Loucy (cell line): ENCODE data around the gene TLL1.

Experiments
- EZH2phosphoT487 ChIP-seq: fragments of 200-600 bp; IDR thresholded peaks from 2 replicates; pipeline ENCODE4 v1.6.1; 2018; ENCODE audit warnings: antibody characterized with exemption, mild to moderate bottlenecking, moderate library complexity, borderline replicate concordance
- TF ChIP-seq, protein P1 (sequence below): fragments of 200-600 bp; sonication (generic); conservative IDR thresholded peaks from 2 replicates; pipeline ENCODE4 v1.5.1; 2014; ENCODE audit warnings: mild to moderate bottlenecking, antibody characterized with exemption, low read length

GRCh38 chr4:166092797-166093290, 219.8 kb downstream of the TLL1 start:
- TF ChIP-seq, protein P1, sequence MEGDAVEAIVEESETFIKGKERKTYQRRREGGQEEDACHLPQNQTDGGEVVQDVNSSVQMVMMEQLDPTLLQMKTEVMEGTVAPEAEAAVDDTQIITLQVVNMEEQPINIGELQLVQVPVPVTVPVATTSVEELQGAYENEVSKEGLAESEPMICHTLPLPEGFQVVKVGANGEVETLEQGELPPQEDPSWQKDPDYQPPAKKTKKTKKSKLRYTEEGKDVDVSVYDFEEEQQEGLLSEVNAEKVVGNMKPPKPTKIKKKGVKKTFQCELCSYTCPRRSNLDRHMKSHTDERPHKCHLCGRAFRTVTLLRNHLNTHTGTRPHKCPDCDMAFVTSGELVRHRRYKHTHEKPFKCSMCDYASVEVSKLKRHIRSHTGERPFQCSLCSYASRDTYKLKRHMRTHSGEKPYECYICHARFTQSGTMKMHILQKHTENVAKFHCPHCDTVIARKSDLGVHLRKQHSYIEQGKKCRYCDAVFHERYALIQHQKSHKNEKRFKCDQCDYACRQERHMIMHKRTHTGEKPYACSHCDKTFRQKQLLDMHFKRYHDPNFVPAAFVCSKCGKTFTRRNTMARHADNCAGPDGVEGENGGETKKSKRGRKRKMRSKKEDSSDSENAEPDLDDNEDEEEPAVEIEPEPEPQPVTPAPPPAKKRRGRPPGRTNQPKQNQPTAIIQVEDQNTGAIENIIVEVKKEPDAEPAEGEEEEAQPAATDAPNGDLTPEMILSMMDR: no peak
- TF ChIP-seq EZH2phosphoT487: no peak
